Measurements from ENCODE around the gene ARHGEF35.
"Not testable (repeated sequence)": the region's sequence is repeated elsewhere in the genome, so short reads cannot be mapped to it uniquely, and the experiment has no call there.

The ARHGEF35 gene

GRCh38 chr7:144195212-144195872 lies at the start of gene ARHGEF35:
Gene ARHGEF35 (minus strand): TSS chr7:144195833. CDS start chr7:144188383, 7,450 bp downstream.
- not testable (repeated sequence) for DNase-seq (ENCODE audit: low read depth)

DNA sequence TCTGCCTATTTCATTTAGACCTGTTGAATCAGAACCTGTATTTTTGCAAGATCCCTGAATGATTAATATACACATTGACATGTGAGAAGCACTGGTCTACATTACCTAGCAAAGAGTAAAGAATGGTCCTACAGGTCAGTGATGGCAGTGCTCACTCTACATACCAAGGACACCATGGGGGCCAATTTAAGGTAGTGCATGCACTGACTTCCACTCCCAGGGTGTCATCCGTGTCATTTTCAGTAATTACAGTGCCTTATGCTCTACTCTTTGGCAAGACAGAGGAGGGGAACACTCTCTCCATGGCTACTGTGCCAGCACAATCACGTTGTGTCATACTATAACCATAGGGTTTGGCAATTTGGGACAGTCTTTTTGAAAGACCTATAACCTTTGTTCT lies 49.7 kb upstream of the ARHGEF35 start:
- not testable (repeated sequence) for DNase-seq (ENCODE audit: low read depth)

DNA sequence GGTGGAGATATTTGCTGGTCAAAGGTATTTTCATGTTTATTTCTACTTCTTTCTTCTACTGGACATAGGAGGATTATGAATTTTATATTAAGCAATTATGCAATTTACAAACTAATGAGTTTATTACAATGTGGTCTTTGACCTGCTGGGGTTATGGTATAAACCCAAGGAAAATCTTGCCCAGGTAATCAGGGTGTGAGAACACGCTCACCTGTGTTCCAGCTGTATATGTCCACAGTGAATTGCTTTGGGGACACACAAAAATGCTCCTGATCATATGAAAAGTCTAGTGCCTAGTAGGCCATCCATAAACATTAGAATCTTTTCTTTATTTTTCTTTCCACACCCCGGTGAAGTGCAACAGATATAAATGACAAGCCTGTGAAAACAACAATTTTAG lies 43.7 kb upstream of the ARHGEF35 start, which contains the start of gene OR2A42:
Gene OR2A42 (minus strand): TSS at position 241 of the 400 bp plus-strand sequence. CDS start 6,762 bp downstream, outside the sequence.
- DNase-seq (ENCODE audit: low read depth): not testable (repeated sequence)

DNA sequence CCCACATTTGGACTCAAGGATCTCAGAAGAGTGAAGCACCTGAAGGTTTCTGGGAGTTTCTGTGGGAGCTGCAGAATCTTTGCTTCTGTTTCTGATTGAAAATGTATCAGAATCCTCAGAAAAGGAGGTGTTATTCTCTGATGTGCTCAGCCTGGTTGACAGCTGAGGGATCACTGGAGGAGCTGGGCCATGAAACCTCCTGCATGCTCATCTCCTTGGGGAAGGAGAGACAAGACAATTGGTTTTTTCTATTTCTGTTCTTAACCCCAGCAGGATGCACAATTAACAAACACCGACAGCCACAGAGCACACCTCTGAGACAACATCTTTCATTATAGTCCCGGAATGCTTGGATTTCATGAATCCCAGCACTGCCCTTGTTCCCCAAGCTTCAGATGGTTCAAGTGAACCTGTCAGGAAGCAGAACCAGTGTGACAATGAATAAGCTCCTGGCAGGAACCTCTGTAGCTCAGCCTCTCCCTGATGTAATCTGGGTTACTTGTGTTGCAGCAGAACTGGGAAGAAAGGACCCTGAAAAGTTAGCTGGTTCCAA lies 43.0 kb upstream of the ARHGEF35 start:
- DNase-seq (ENCODE audit: low read depth): not testable (repeated sequence)

DNA sequence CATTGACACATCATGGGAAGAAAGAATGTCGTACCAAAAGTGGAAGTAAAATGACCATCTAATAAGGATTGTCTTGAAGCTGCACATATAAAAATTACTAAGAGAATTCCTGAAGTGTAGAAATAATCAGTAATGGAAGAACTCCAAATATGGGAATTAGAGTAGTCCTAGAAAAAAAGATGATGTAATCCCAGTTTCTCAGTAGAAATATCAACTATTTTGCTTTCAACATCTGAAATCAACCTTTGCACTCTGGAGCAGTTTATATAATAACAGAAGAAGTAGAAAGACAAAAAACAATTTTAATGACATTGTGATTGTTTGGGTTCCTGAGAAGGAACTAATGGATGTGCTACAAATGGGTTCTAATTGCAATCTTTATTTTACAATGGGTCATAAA lies 37.4 kb upstream of the ARHGEF35 start:
- not testable (repeated sequence) for DNase-seq (ENCODE audit: low read depth)

DNA sequence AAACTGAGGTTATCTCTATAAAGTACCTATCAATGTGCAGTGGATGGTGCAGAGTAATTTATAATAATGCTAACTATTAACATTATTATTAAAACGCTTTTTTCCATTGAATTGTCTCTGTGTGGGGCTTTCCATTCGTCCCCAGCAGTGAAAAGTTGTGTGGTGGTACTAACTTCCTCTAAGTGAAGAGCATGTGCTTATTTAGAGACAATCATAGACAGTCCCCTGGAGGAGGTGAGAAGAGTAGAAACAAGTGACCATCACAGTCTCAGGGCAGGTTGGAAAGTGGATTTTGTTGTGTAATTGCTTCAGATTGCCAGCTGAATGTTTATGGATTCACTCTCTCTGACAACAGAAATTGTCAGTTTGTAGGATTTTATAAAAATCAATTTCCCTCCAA lies 35.4 kb upstream of the ARHGEF35 start:
- DNase-seq (ENCODE audit: low read depth): not testable (repeated sequence)

DNA sequence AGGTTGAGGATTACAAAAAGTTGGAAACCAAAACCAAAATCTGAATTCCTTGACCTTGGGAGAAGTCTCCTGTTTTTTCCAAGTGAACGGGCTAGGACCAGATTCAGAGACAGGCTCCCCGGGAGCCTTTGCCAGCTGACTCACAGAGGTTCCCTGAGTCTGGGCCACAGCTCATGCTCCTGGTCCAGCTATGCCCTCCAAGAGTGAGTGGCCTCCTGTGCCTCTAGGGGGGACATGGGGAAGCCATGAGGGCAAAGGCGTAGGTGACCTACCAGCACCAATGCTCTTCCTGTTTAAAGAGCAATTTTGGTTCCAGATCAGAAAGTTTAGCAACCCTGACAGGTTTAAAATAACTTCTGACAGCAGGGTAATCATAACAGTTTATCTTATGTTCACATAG lies 33.2 kb upstream of the ARHGEF35 start:
- DNase-seq (ENCODE audit: low read depth): not testable (repeated sequence)

GRCh38 chr7:144226866-144227265 lies 31.2 kb upstream of the ARHGEF35 start:
- DNase-seq (ENCODE audit: low read depth): not testable (repeated sequence)

DNA sequence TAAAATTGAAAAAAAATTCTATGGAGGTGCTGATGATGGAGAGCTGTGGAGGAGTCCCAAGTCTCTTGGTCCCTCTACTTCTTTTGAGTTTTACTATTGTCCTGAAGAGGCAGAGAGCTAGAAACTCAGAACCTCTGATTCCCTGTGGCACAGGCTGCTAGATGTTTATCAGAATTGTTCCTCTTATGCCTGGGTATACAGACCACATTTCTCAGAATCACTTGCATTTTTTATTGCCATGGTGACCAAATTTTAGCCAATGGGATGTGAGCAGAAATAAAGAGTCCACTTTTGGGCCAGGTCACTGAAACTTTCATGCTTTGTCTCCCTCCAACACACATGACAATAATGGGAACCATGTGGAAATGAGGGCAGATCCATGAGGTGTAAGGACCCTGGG lies 28.0 kb upstream of the ARHGEF35 start:
- not testable (repeated sequence) for DNase-seq (ENCODE audit: low read depth)

GRCh38 chr7:144220531-144220930 lies 24.9 kb upstream of the ARHGEF35 start:
- DNase-seq (ENCODE audit: low read depth): not testable (repeated sequence)

DNA sequence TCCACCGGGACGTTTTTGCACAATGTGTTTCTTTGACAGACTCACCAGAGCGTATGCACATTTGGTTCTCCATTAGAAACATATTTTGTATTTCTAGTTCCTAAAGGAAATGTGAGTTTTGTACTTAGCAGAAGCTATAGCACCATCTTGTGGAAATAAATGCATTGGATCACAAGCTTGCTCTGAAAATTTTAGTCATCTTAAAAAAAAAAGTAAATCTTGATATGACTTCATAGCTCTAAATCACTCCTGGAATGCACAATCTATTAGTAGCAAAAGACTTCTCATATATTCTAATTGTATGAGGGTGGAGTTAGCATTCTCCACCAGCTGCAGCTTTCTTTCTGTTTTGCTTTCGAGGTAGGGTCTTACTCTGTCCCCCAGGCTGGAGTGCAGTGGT lies 23.5 kb upstream of the ARHGEF35 start:
- DNase-seq (ENCODE audit: low read depth): not testable (repeated sequence)

DNA sequence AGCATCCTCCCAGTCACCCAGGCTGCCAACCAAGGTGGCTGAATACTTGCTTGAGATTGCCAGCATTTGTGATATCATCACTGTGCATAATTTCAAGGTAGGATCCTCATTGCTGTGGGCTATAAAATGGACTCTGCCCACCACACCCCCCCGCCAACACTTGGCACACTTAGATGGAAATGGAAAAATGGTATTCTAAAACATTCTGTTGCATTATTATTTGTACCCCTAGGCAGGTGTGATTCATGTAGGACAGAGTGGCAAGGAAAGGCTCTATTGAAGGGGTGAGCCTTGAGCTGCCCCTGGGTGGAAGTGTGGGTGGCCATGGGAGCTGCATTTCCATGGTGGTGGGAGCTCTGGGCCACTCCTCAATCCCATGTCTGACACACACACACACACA lies 22.9 kb upstream of the ARHGEF35 start:
- not testable (repeated sequence) for DNase-seq (ENCODE audit: low read depth)

DNA sequence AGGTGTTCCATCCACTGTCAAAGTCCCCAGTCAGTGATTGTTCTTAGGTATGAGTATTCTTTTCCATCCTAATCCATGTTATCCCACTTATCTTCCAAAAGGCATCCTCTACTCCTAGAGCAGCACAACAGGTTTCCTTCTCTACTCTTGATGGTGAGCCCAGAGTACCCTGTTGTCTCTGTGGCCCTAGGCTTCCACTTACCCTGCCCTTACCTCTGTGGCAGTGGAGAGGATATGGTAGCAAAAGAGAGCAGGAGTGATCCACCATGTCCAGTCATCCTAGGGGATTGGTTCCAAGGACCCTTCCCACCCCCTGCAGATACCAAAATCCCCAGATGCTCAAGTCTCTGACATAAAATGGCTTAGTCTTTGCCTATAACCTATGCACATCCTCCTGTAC lies 21.6 kb upstream of the ARHGEF35 start:
- DNase-seq (ENCODE audit: low read depth): not testable (repeated sequence)

- not testable (repeated sequence) for DNase-seq (ENCODE audit: low read depth)
Measured at GRCh38 chr7:144205306-144205705, 9.7 kb upstream of the ARHGEF35 start.

- not testable (repeated sequence) for DNase-seq (ENCODE audit: low read depth)
Measured at GRCh38 chr7:144203086-144203485, 7.5 kb upstream of the ARHGEF35 start.

GRCh38 chr7:144201978-144202377 lies 6.3 kb upstream of the ARHGEF35 start:
- DNase-seq (ENCODE audit: low read depth): not testable (repeated sequence)

DNA sequence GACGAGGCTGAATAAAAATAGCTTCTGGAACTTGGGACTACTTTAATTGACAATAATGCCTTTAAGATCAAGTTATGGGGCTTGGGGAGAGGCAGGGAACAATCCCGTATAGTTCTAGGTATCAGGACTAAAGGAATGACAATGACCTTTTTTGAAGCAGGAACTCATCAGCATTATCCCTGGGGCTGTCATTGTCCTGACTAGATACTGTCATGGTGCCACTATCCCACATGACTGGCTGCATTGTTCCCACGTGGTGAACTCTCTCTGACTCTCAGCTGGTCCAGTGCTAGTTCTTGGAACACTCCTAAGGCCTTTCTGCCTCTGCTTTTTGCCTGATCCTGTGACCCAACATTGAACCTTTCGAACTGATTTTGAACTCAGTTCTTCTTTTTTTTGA lies 3.3 kb upstream of the ARHGEF35 start:
- not testable (repeated sequence) for DNase-seq (ENCODE audit: low read depth)

DNA sequence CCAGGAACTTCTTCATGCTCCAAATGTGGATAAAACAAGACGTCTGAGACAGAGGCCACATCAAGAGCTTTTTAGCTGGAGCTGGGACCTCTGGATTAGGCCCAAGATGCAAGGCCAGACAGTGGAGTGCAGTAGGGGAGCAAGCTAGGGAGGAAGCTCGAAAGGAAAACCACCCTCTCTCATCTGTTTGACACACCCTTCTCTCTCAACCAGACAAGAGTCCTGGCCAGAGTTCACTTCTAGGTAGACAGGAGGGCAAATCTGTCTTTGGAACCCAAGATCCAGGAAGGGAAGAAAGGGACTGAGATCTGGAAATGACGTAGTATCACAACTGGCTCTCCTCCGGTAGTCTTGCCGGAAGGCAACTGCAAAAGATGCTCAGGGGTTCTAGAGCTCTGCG lies 1.2 kb downstream of the ARHGEF35 start:
- DNase-seq (ENCODE audit: low read depth): not testable (repeated sequence)

DNA sequence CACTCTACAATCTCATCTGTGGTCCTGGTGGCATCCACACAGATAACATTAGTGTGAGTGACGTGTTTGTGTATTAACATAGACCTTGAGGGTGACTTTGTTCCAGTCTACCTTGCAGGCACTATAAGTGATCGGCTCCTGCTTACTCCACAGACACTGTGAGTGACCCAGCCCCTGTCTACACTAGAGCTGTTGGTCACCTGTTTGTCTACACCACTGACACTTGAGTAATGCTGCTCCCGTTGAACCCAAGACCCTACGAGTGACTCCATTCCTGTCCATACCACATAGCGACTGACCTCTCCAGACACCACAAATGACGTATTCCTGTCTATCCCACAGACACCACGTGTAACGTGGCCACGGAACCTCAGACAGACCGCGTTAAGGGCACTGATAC lies 1.9 kb downstream of the ARHGEF35 start:
- not testable (repeated sequence) for DNase-seq (ENCODE audit: low read depth)

DNA sequence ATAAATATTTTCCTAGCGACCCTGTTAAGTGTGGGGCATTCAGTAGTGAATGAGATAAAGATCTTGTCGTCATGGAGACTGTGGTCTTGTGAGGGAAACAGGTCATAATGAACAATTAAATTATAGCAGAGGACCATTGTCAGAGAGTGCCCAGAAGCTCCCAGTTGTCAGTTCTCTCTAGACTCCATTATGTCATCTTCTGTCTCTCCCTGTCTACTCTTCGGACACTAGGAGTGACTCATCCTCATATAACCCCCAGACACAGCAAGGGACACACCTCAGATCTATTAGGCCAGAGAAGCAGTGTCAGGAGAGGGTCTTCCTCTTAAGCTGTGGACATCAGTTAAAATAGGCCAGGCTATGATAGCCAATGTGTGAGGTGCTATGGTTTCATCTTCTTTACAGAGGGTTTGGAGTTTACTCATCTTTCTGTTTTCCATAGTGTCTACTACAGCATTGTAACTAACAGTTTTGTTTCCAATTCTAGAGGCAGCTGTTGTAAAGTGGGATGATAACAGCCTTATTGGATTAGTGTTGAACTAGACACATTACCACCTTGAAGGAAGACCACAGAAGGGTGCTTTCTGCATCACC lies 7.0 kb downstream of the ARHGEF35 start:
- DNase-seq (ENCODE audit: low read depth): not testable (repeated sequence)

DNA sequence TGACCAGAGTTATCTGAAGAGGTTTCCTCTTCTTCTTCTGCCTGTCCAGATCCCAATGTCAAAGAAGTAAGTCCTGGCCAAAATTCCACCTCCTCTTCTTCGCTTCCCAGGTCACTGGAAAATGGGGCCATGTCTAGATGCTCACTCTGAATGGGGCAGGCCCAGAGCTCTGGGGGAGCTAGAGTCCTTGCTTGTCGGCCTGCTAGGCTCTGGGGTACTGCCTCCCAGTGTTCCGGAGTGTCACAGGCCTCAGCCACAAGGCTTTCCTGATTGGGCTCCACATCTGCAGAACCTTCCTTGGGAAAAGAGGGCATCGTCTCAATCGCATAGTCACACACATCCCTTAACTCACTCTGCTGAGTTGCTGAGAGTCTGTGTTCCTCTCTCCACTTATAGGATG lies 7.8 kb downstream of the ARHGEF35 start:
- DNase-seq (ENCODE audit: low read depth): not testable (repeated sequence)

GRCh38 chr7:144183166-144183565 lies 12.5 kb downstream of the ARHGEF35 start, which contains the start of gene CTAGE4:
Gene CTAGE4 (plus strand): TSS chr7:144183466. CDS start chr7:144183504, 38 bp downstream.
- not testable (repeated sequence) for DNase-seq (ENCODE audit: low read depth)

- not testable (repeated sequence) for DNase-seq (ENCODE audit: low read depth)
Measured at GRCh38 chr7:144179165-144179479, 16.5 kb downstream of the ARHGEF35 start.

Measured in activated T-helper 9 cell treated with anti-CD3 and anti-CD28 coated beads, Interleukin-2, amount 50 U/mL, for 16 hours (primary cell).